Activated T-cell treated with anti-CD3 and anti-CD28 coated beads, Interleukin-2, amount 50 U/mL, for 1 hour (primary cell): Measurements from ENCODE around the gene SOWAHB.

ENCODE experiments used
- DNase-seq: peaks from one replicate; pipeline ENCODE4 v3.0.0-alpha.2; 2020

SOWAHB gene

GRCh38 chr4:76851375-76851774, 46.6 kb downstream of the SOWAHB start:
- no peak for DNase-seq

- no peak for DNase-seq
Measured at GRCh38 chr4:76850010-76850441, 47.9 kb downstream of the SOWAHB start.
